OCI-LY3 (cell line): ENCODE data around the gene ANGPTL1.

Source experiments
- H2AFZ ChIP-seq: fragments of 200-600, 300-600 bp; shearing (Covaris generic); 2 replicates; pipeline ENCODE4 v1.6.0; 2014; ENCODE audit warnings: antibody characterized with exemption, low read depth, low read length
- H3K27ac ChIP-seq: fragments of 200-600, 300-600 bp; sonication (generic); 2 replicates; pipeline ENCODE4 v1.5.1; 2014; ENCODE audit warnings: mild to moderate bottlenecking, low read length, moderate library complexity, mixed read lengths
- H3K27me3 ChIP-seq: fragments of 200-600, 300-600 bp; sonication (generic); 2 replicates; pipeline ENCODE4 v1.6.1; 2014; ENCODE audit warnings: low read depth, low read length, mixed read lengths
- H3K36me3 ChIP-seq: fragments of 200-600, 300-600 bp; sonication (generic); replicated peaks from 2 replicates; pipeline ENCODE3; 2014; ENCODE audit warnings: low read depth, low read length, mixed read lengths
- H3K4me1 ChIP-seq: fragments of 300-600, 200-600 bp; sonication (generic); 2 replicates; pipeline ENCODE4 v1.6.1; 2014; ENCODE audit warnings: low read length, mixed read lengths
- H3K4me2 ChIP-seq: fragments of 200-600, 300-600 bp; sonication (generic); 2 replicates; pipeline ENCODE4 v1.6.1; 2014; ENCODE audit warnings: low read length, mixed read lengths
- H3K4me3 ChIP-seq: fragments of 300-600, 200-600 bp; sonication (generic); 2 replicates; pipeline ENCODE4 v1.5.1; 2014; ENCODE audit warnings: antibody characterized with exemption, mild to moderate bottlenecking, low read length, moderate library complexity
- H3K79me2 ChIP-seq: fragments of 300-600, 200-600 bp; shearing (Covaris generic); 2 replicates; pipeline ENCODE4 v1.6.1; 2014; ENCODE audit warnings: mild to moderate bottlenecking, low read length, mixed read lengths
- H3K9ac ChIP-seq: fragments of 300-600, 200-600 bp; shearing (Covaris generic); 2 replicates; pipeline ENCODE4 v1.6.0; 2014; ENCODE audit warnings: mild to moderate bottlenecking, low read length, moderate library complexity
- H3K9me3 ChIP-seq: fragments of 200-600, 300-600 bp; shearing (Covaris generic); 2 replicates; pipeline ENCODE4 v1.6.1; 2014; ENCODE audit warnings: low read length, mixed read lengths; ENCODE audit not compliant: insufficient read depth
- H4K20me1 ChIP-seq: fragments of 200-600, 300-600 bp; sonication (generic); 2 replicates; pipeline ENCODE4 v1.6.1; 2016; ENCODE audit warnings: low read length, mixed read lengths; ENCODE audit not compliant: insufficient read depth
- CTCF ChIP-seq: fragments of 200-600, 300-600 bp; sonication (generic); IDR thresholded peaks from 2 replicates; pipeline ENCODE4 v1.5.1; 2014; ENCODE audit warnings: antibody characterized with exemption, low read length, low read depth
- EZH2phosphoT487 ChIP-seq: fragments of 200-600 bp; shearing (Covaris generic); IDR thresholded peaks from 2 replicates; pipeline ENCODE4 v1.6.1; 2018; ENCODE audit warnings: antibody characterized with exemption, mixed run types, low read depth

ANGPTL1 gene

GRCh38 chr1:178870944-178871343 is at the start of gene ANGPTL1:
TSS of gene ANGPTL1 (minus strand) at chr1:178871077. CDS start at chr1:178865776, 5,301 bp downstream.
- H3K9ac ChIP-seq = no peak within 1 kb of the TSS
- no peaks in the 10 kb centered on the region for H3K79me2 ChIP-seq
- H4K20me1 ChIP-seq = no peaks in the 10 kb centered on the region
- H3K4me3 ChIP-seq = no peak within 1 kb of the TSS
- no peak within 1 kb of the TSS for H3K27ac ChIP-seq
- H3K4me2 ChIP-seq = no peak within 1 kb of the TSS
- TF ChIP-seq CTCF = no peak
- no peak for TF ChIP-seq EZH2phosphoT487
- no peaks in the 10 kb centered on the region for H3K27me3 ChIP-seq
- no peaks in the 10 kb centered on the region for H3K9me3 ChIP-seq
- no peaks in the 10 kb centered on the region for H3K36me3 ChIP-seq
- peaks cover 3% of the 10 kb centered on the region; the same call in 1 of the 2 replicates for H3K4me1 ChIP-seq
- H2AFZ ChIP-seq = no peak within 1 kb of the TSS

- Histone ChIP-seq H3K79me2 (no peaks in the 10 kb centered on the region), H3K4me2 (no peak overlapping the region)
Measured at GRCh38 chr1:178919581-178919980, 48.7 kb upstream of the ANGPTL1 start.

DNA sequence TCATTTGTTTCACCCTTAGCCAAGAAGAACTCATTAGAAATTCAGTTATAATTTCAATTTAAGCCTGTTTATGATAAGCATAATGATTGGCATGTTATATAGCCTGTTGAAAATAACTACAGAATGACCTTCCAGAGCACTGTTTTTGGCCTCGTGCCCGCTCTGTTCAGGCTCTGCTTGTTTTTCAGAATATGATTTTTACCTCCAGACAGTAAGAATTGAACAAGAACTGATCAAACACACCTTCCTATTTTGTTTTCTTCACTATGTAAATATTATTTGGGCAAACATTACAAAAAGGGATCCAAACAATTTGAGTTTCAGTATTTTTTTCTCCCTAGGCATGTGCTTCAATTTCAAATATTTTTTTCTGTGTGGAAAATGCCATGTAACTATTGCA is 48.1 kb upstream of the ANGPTL1 start:
- no peaks in the 10 kb centered on the region for H3K9me3 ChIP-seq
- no peak overlapping the region for H3K4me3 ChIP-seq
- peaks cover 15% of the 10 kb centered on the region for H4K20me1 ChIP-seq
- no peak overlapping the region for H2AFZ ChIP-seq
- peaks cover 9% of the 10 kb centered on the region for H3K36me3 ChIP-seq
- H3K27ac ChIP-seq = no peak overlapping the region
- TF ChIP-seq CTCF = no peak
- no peak for TF ChIP-seq EZH2phosphoT487
- peaks cover 21% of the 10 kb centered on the region for H3K27me3 ChIP-seq
- H3K79me2 ChIP-seq = no peaks in the 10 kb centered on the region
- H3K4me2 ChIP-seq = no peak overlapping the region
- H3K9ac ChIP-seq = no peak overlapping the region
- peaks cover 19% of the 10 kb centered on the region for H3K4me1 ChIP-seq

More at GRCh38 chr1:178919581-178919980, 48.7 kb upstream of the ANGPTL1 start:
- Histone ChIP-seq H3K9ac (no peak overlapping the region), H3K4me3 (no peak overlapping the region), H3K27me3 (peaks cover 14% of the 10 kb centered on the region), H2AFZ (no peak overlapping the region), H3K9me3 (no peaks in the 10 kb centered on the region), H4K20me1 (peaks cover 9% of the 10 kb centered on the region), H3K36me3 (peaks cover 13% of the 10 kb centered on the region), H3K27ac (no peak overlapping the region), H3K4me1 (peaks cover 14% of the 10 kb centered on the region)
- TF ChIP-seq CTCF (no peak), EZH2phosphoT487 (no peak)

DNA sequence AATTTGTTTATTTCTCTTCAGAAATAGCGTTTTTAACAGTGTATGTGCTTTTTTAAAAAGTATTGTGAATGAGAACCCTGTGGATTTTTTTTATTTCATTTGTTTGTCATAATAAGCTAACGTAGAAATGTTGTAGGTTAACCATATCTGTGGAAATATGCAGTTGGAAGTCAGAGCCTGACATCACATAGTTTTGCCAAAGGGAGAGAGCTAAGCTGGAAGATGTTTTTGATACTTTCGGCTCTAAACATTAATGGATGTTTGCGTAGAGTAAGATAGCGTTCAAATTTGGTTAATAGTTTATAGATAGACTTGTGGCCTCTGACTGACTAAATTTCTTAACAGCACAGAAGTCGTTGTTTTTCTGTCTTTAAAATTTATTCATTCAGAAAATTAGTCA is 47.4 kb upstream of the ANGPTL1 start:
- no peak overlapping the region for H3K27ac ChIP-seq
- no peak overlapping the region for H2AFZ ChIP-seq
- peaks cover 19% of the 10 kb centered on the region for H3K4me1 ChIP-seq
- H3K9ac ChIP-seq = no peak overlapping the region
- no peak overlapping the region for H3K4me3 ChIP-seq
- H3K27me3 ChIP-seq = peaks cover 27% of the 10 kb centered on the region
- no peak overlapping the region for H3K4me2 ChIP-seq
- peaks cover 12% of the 10 kb centered on the region for H3K36me3 ChIP-seq
- H4K20me1 ChIP-seq = peaks cover 22% of the 10 kb centered on the region
- H3K9me3 ChIP-seq = no peaks in the 10 kb centered on the region
- TF ChIP-seq EZH2phosphoT487 (no peak), CTCF (no peak)
- no peaks in the 10 kb centered on the region for H3K79me2 ChIP-seq
